Measurements from ENCODE around the gene JDP2.

Gene JDP2

GRCh38 chr14:75491376-75491978, 63.7 kb downstream of the JDP2 start:
- no peak for DNase-seq

GRCh38 chr14:75492832-75493591, 65.2 kb downstream of the JDP2 start:
- DNase-seq: no peak

GRCh38 chr14:75493592-75494087, 65.8 kb downstream of the JDP2 start:
- DNase-seq: no peak

GRCh38 chr14:75494896-75495295, 67.1 kb downstream of the JDP2 start:
- DNase-seq: no peak

GRCh38 chr14:75495399-75495798, 67.6 kb downstream of the JDP2 start:
- DNase-seq: no peak

GRCh38 chr14:75495882-75496281, 68.1 kb downstream of the JDP2 start:
- no peak for DNase-seq

GRCh38 chr14:75496755-75497154, 68.9 kb downstream of the JDP2 start:
- no peak for DNase-seq

GRCh38 chr14:75497191-75497590, 69.4 kb downstream of the JDP2 start:
- no peak for DNase-seq

GRCh38 chr14:75497701-75498100, 69.9 kb downstream of the JDP2 start:
- no peak for DNase-seq

GRCh38 chr14:75499084-75499875, 71.5 kb downstream of the JDP2 start:
- no peak for DNase-seq

GRCh38 chr14:75501080-75501479, 73.3 kb downstream of the JDP2 start:
- no peak for DNase-seq

GRCh38 chr14:75504411-75504810, 76.6 kb downstream of the JDP2 start:
- DNase-seq: no peak

GRCh38 chr14:75506930-75507329, 79.1 kb downstream of the JDP2 start:
- DNase-seq: no peak

- no peak for DNase-seq
Measured at GRCh38 chr14:75510547-75510946, 82.7 kb downstream of the JDP2 start.

- no peak for DNase-seq
Measured at GRCh38 chr14:75511201-75511600, 83.4 kb downstream of the JDP2 start.

- no peak for DNase-seq
Measured at GRCh38 chr14:75513911-75514672, 86.3 kb downstream of the JDP2 start.

- peak; percentile 46 for DNase-seq
Measured at GRCh38 chr14:75514673-75515628, 87.1 kb downstream of the JDP2 start.

- DNase-seq: no peak
Measured at GRCh38 chr14:75515629-75515996, 87.8 kb downstream of the JDP2 start.

- DNase-seq: no peak
Measured at GRCh38 chr14:75518625-75519024, 90.8 kb downstream of the JDP2 start.

GRCh38 chr14:75519394-75519793, 91.6 kb downstream of the JDP2 start:
- no peak for DNase-seq

GRCh38 chr14:75519826-75520728, 92.3 kb downstream of the JDP2 start:
- no peak for DNase-seq
